Muscle of back (tissue), 11 donors: ENCODE data around the gene EVL. TPM values are rescaled to one million over a fixed set of nuclear protein-coding genes. Genes with fewer than 3 reads are reported as not detected.

ENCODE experiments used
- DNase-seq, 3 donors: peaks; one replicate each; pipeline versions ENCODE4 v3.0.0 to v3.0.0-alpha.2; 2013
- polyA plus RNA-seq, 10 donors: library from polyadenylated mRNA; unstranded; fragments of 120-200 nt; gene quantifications; one replicate each; pipeline ENCODE4 v1.2.1, GENCODE V29; 2013; ENCODE audit not compliant: insufficient read length in 10 of 10

The EVL gene
- polyA plus RNA-seq, 10 donors, result 51.3 to 84.3 (median 65.4) TPM

DNA sequence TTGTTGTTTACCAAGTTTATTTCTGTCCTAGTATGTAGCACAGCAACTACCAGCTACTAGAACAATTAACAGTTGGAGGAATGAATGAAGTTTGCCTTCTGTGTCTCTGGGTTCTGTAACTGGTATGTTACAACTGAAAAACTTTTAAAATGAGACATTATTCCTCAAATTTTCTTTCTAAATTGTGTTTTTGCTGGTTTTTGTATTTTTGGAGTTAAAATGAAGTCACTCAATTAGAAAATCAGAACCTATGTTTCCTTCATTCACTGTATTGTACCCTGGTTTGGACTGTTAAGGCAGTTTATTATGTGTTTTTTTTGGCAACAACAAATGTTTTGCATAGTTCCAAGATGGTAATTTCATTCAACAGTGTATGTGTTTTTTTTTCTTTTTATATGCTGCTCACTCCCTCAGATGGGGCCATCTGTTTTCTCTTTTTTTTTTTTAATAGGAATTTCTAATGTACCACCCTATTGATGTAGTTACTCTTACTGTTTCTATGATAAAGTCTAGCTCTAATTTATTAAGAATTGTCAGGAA is 30.2 kb upstream of the EVL start:
- no peak for DNase-seq

DNA sequence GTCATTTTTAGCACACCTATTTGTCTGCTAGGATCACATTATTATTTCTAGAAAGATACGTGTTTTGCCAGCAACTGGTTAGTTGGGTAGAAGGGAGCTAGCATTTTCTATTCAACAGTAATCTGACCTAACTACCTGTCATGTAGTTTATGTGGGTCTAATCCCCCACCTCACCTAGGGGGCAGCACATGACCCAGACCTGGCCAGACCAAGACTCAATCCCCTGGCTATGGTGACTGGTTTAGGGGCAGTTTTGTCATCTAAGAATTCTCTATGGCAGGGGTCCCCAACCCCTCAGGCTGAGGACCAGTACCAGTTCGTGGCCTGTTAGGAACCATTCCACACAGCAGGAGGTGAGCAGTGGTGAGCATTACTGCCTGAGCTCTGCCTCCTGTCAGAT is 29.5 kb upstream of the EVL start:
- no peak for DNase-seq

DNA sequence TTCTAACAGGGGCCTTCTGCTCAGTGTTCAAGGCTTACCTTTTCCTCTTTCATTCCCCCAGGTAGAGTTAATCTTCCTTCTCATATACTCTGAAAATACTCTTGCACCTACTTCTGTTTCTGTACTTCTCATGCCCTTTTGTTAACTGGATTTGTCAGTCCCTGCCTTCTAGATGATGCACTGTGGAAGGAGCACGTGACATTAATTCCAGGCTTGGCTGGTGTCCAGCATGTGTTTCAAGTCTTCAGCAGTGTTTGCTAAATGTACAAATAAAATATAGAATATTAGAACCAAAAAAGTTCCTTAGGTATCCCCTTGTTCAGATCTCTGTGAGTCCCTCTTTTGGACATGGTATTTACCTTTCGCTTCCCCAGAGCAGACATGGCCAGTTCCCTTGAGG is 27.9 kb upstream of the EVL start:
- peak in 1 of 3 donors; percentile 53 for DNase-seq

DNA sequence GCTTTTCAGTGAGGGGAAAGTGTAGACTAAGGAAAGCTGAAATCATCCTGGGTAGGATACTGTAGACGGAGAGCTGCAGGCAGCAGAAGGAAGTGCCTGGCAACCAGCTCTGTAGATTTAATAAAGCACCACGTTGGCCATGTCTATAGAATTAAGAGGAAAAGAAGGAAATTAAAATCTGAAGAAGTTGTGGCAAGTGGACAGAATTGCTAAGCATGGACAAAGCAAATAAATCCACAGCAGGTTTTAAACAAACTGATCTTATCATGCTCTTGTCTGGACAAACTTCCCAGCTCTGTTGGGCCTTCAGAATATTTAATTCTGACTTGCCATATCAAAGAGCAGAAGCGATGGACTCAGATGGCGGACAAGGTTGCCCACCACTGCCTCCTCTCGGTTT is 27.2 kb upstream of the EVL start:
- no peak for DNase-seq

DNA sequence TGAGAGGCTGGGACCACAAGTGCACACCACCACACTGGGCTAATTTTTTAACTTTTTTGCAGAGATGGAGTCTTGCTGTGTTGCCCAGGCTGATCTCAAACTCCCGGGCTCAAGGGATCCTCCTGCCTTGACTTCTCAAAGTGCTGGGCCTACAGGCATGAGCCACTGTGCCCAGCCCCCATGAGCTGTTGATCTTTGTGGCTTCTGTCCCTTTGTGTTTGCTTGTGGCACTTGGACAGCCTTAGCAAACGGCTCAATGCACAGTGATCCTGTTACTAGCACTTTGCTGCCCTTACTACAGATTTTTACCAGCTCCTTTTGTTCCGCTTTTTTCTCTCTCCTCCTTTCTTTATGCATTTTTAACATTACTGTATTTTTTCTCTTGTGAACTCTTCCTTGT is 25.3 kb upstream of the EVL start:
- no peak for DNase-seq

DNA sequence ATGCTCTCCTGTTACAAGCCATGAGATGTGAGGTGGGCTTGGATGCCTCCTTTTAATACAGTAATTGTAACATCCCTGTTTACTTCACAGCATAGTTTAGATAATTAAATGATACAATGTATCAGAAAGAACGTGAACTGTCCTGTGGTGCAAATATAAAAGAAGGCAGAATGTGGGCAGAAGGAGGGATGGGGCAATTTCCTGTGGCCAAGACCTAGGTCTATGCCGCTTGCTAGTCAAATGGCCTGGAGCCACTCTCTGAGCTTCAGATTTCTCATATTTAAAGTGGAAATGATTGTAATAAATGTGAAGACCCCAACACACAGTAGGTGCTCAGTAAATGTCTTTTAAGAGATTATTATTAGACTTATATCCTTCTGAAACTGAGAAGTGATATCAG is 24.0 kb upstream of the EVL start:
- no peak for DNase-seq

DNA sequence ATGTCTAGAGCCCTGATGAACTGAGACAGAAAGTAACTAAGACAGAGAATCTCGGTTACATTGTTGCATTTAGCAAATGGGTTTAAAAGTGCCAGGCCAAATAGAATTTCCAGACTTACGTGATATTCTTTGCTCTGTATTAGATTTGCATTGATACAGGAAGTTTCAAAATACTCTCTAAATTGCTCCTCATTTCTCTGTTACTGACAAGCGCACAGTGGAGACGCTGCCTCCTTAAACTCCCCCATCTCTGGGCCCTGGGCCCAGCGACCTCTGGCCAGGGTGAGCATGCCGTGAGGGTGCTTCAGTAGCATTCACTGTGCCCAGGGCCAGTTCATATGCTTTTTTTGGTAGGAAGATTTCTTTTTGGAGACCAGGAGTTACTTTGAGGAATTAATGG is 22.9 kb upstream of the EVL start:
- DNase-seq, result no peak

DNA sequence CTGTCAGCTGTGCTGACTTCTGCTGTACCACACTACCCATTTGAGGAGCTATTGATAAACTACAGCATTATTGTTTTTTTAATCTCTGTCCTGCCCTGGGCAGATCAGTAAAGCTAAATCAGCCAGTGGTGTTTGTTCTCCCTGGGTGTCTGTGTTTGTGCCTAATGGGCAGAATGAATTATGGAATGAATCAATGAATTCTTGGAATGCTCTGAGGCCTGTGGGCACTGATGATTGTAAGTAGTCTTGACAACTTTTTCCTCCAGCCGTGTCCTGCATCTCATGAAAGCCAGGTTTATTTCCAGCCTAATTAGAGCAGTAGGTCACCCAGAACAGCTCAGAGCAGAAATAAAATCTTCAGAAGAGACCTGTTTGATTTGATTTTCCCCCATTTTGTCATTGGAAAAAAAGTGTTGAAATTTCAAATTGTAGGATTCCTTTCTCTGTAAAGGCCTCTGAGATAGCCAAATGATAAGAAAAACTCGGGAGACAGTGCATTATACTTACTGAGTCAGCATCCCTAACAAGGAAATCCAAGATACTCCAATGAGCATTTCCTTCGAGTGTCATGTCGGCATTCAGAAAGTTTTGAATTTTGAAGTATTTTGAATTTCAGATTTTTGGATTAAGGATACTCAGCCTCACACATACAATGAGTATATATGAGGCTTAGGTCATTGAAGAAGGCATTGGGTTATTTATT is 19.4 kb upstream of the EVL start:
- DNase-seq, result no peak

DNA sequence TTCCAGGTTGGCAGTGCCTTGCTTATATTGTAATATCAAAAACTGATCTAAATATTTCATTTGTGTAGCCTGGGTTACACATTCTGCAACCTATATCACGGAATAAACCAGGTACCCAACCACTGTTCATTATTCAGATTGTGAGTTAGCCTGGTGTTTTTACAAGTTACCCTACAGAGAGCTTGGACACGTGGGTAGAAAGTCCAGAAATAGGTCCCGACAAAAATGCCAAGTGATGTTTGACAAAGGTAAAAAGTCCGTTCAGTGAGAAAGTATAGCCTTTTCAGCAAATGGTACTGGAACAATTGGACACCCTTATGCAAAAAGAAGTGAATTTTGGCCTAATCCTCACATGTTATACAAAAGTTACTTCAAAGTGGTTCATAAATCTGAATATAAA is 17.6 kb upstream of the EVL start:
- no peak for DNase-seq

DNA sequence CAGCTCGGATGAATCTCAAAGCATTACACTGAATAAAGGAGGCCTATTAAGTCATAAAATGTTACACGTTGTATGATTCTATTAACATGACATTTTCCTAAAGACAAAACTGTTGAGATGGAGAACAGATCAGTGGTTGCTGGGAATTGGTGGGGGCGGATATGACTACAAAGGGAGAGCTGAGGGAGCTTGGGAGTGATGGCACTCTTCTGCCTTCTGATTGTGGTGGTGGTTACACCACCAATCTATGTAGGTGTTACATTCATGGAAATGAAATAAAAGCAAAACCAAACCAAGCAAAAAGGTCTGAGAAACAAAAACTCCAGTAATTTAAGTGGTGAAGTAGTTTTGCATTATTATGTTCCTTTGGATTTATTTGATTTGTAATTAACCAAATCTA is 16.4 kb upstream of the EVL start:
- no peak for DNase-seq

DNA sequence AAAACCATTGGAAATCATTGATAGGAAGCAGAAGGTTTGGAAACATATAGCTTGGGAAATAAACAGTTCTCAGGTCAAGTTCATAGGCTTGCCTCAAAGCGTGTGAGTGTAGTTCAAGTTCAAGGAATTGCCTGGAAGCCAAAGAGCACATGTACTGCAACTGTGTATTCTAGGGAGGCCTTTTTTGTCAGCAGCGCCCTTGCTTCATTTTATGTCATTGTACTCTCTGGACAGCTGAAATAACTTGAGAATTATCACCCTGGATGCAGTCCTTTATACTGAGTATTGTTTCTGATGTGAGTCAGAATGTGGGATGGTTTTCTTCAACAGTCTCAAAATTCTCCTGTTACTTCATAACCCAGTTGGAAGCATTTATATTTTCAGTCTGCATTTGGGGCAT is 16.0 kb upstream of the EVL start:
- DNase-seq, result no peak

DNA sequence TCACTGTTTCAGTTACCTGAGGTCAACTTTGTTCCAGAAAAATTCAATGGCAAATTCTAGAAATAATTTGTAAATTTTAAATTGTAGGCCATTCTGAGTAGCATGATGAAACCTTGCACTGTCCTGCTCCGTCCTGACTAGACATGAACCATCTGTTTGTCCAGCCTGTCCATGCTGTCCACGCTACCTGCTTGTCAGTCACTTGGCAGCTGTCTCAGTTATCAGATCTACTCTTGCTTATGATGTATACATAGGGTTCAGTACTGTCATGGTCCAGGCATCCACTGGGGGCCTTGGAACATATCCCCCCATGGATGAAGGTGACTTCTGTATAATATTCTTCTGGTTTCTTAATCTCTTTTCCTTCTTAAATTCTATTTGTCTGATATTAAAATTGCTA is 14.1 kb upstream of the EVL start:
- DNase-seq, result no peak

DNA sequence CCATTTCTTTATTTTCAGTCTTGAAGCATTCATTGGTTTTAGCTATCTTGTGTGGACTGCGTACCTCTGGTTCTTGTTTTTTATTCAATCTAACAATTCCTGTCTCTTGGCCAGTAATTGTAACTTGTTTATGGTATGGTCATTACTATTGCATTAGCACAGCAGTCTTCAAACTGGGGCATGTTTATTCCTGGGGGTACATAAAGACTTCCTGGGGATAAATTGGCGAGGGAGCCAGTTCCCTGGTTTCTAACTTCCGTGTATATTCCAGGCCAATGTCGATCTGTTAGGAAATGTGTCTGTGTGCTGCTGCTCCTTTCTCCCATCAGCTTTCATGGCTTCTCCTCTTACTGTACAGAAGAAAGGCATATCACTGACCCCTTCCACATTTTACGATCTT is 13.7 kb upstream of the EVL start:
- DNase-seq, result no peak

DNA sequence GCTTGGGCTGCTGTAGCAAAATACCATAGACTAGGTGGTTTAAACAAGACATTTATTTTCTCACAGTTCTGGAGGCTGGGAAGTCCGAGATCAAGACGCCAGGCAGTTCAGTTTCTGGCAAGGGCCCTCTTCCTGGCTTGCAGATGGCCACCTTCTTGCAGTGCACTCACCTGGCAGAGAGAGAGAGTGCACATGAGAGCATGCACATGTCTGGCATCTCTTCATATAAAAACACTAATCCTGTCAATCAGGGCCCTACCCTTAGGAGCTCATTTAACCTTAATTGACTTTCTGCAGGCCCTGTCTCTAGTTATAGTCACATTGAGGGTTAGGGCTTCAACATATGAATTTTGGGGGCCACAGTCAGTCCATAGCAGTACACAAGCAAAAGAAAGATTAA is 12.4 kb upstream of the EVL start:
- no peak for DNase-seq

DNA sequence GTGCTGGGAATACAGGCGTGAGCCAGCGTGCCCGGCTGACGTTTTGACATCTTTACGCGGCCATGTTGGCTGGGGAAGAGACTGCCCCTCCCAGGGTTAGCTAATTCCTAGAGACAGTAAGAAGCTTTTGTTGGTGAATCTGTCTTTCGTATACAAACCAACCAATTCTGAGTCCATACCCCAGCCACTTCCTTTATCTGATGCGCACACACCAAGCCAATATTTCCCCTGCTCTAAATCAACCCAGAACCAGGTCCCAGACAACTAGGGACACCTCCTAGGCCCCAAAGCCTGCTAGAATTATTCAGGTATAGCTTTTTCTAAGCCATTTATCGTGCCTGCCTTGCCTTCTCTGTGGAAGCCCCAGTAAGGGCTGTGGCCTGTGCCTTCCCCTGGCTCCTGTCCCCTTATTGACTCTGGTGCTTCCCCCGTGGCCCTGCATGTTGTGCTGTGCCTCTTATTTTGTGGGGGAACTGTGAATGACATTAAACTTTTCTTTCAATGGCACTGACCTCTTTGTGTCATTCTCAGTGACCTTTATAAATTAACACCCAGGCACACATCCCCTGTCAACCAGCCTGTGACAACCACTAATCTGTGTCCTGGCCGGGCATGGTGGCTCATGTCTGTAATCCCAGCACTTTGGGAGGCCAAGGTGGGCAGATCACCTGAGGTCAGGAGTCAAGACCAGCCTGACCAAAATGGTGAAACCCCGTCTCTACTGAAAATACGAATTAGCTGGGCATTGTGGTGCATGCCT is 10.7 kb upstream of the EVL start:
- no peak for DNase-seq

DNA sequence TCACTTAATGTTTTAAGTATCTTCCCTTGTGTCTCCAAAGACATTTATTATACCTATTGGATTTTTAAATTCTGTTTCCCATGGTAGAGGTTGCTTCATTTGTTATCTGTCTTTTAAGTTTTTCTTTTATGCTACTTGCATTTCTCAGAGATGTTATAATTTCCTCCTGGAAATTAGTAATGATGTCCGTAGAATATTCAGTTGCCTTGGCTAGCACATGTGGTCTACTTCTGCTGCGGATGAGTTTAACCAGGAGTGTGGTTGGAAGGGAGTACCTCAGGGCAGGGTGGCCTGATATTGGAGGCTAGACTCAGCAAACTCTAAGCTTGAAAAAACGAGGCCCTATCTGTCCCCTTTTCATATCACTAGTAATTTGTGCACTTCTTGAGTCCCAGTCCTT is 8.8 kb upstream of the EVL start:
- DNase-seq, result no peak

DNA sequence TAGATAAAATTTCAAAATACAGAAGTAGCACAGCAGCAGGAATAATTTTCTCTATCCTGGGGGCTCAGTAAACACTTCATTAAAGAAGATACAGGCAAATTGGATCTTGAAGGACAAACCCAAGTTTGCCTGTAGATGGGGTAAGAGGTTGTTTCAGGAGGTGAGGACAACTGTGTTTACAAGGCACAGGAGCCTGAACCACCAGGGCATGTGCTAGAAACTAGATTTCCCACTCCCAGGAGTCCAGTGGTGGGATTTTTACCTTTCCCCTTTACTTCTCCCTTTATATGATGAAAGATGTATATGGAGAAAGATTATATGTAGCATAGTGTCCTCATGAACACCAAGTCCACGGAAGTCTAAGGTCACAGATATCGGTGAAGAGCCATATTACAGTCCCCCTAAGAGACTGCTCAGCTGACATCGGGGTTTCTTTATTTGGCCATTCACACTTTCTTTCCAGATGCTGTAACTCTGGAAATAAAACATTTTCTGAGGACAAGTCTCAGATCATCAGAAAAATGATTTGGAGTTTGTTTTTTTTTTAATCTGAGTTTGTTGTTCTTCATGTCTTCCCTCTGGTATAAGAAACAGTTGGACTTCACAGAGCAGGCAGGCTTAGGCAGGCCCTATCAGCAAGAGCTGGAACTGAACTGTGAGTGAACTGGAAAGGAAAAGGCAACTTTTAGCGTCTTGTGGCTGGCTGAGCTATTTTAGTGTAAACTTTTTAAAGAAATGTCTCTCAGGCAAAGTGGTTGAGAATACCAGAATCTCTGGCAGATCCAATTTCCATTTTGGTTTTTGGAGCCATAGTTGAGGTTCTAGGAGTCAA is 8.0 kb upstream of the EVL start:
- no peak for DNase-seq

DNA sequence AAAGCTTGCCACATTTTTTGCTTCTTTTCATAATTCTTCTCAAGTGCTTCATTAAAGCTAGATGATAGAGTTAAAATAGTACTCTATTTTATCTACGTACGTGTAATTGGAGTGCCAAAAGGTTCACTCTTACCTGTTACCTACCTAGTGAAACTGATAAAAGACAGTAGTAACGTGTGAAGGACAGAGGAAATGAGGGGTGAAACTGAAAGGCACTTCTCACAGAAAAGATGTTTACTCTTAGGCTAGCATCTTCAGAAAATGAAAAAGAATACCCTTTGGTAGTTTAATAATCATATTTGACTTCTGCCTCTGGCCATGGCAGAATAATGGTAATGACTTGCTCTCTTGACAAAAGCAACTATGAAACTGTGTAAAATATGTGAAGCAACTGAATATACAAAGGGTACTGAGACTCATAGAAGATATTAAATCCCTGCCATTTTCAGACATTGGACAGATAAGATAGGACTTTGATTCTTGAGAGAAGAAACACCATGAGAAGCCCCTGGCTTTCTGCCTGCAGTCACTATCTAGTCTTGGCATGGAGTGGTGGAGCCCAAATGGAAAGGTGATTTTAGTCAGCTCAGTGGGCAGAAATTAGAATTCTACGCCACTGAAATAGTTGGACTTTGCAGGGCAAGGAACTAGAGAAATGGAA is 6.3 kb upstream of the EVL start:
- no peak for DNase-seq

DNA sequence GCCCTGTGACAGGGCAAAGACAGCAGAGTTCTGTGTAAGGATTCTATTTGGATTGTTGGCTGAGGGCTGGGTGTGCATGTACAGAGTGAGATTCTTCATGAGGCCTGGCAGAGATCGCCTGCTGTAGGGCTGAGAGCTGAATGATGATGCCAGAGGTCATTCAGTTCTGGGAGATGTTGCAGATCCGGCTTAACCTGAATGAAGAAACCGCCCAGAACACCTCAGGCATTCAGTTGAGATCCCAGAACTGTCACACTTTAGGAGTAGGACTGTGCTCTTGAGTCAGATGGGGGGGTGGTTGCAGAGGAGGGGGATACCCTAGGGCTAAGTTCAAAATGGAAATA is 5.8 kb upstream of the EVL start:
- DNase-seq, result no peak

DNA sequence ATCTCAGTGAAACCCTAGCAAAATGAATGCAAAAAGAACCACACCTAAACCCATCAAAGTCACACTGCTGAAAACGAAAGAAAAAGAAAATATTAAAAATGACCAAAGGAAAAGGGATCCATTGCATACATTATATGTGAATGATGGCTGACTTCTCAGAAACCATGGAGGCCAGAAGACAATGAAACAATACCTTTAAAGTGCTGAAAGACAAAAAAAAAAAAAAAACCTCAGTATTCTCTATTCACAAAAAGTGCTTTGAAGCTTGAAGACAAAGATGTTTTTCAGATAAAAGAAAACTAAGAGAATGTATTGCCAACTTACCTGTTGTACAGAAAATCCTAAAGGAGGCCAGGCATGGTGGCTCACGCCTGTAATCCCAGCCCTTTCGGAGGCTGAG is 4.5 kb upstream of the EVL start:
- no peak for DNase-seq

DNA sequence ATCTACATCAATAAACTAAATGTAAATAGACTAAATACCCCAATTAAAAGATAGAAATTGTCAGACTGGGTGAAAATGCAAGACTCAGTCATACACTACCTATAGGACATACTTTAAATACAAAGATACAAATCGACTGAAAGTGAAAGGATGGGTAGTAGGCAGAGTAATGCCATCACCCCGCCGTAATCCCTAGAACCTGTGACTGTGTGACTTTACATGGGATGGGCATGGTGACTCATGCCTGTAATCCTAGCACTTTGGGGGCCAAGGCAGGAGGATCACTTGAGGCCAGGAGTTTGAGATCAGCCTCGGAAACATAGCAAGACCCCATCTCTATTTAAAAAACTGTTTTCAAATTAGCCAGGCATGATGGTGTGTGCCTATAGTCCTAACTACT is 2.6 kb upstream of the EVL start:
- DNase-seq, result no peak

DNA sequence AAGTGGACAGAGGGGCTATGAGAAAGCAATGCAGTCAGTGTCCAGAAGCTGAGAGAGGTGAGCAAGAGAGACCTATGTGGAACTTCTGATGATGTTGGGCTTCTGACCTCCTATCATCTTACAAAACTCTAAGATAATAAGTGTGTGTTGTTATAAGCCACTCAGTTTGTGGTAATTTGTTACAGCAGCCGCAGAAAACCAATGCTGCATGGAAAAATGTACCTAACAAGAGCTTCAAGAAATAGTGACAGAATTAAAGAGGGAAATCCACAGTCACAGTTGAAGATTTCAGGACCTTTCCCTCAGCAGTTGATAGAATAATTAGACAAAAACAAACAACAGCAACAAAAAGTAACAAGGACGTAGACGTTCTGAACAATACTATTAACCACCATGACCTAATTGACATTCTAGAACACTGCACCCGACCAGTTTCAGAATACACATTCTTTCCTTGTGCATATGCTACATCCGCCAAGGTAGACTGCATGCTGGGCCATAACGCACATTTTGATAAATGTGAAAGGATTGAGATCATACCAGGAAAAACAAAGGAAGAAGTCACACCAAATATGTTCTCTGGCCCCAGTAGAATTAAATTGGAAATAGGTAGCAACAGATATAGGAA is 1.8 kb upstream of the EVL start:
- DNase-seq, result no peak
